Prostate gland (tissue), 2 donors: ENCODE data around the gene GIMAP7. TPM values are rescaled to one million over a fixed set of nuclear protein-coding genes. Genes with fewer than 3 reads are reported as not detected.

Experiments used
- DNase-seq: peaks from one replicate; pipeline ENCODE4 v3.0.0-alpha.2; 2019; ENCODE audit warnings: low spot score
- H3K27ac ChIP-seq, 2 donors: fragments of 200-600 bp; sonication (generic); 2 replicates each; pipeline ENCODE4 v1.5.1; 2017 to 2019
- H3K27me3 ChIP-seq: fragments of 200-600 bp; sonication (generic); replicated peaks from 2 replicates; pipeline ENCODE4 v1.5.1; 2019; ENCODE audit not compliant: insufficient read depth
- H3K36me3 ChIP-seq, 2 donors: fragments of 200-600 bp; sonication (generic); 1 replicate in 1 of 2; 2 replicates in 1 of 2; pipeline versions ENCODE4 v1.5.1 to v1.8.1; 2017 to 2019
- H3K4me1 ChIP-seq: fragments of 200-600 bp; sonication (generic); replicated peaks from 2 replicates; pipeline ENCODE4 v1.5.1; 2019
- H3K4me3 ChIP-seq, 2 donors: fragments of 200-600 bp; sonication (generic); 2 replicates each; pipeline ENCODE4 v1.5.1; 2017 to 2019
- H3K9me3 ChIP-seq: fragments of 200-600 bp; sonication (generic); 2 replicates; pipeline ENCODE4 v1.5.1; 2017
- CTCF ChIP-seq, 4 experiments: fragments of 200-600 bp in 2 of 4; fragments of 450-650 bp in 2 of 4; sonication (generic) in 2 of 4; IDR thresholded peaks; 1 replicate in 3 of 4; 2 replicates in 1 of 4; pipeline ENCODE4 v1.5.1; 2016 to 2019; ENCODE audit warnings: antibody characterized with exemption in 4 of 4, mild to moderate bottlenecking in 2 of 4, moderate library complexity in 2 of 4
- POLR2A ChIP-seq: fragments of 450-650 bp; IDR thresholded peaks from one replicate; pipeline ENCODE4 v1.6.1; 2016; ENCODE audit warnings: antibody characterized with exemption, mild to moderate bottlenecking
- POLR2AphosphoS5 ChIP-seq: sonication (generic); formaldehyde crosslinking; IDR thresholded peaks from one replicate; pipeline ENCODE4 v1.6.1; 2017; ENCODE audit warnings: antibody characterized with exemption
- WGBS: methylation state at CpG from one replicate; pipeline ENCODE4 v1.1.5; 2018; 5-methylcytosine and 5-hydroxymethylcytosine counted together
- intact Hi-C: fragments of 100-400 bp; cut with DNase I; formaldehyde crosslinking; loops from one replicate; pipeline ENCODE4 v1.14.2; 2022
- total RNA-seq, 2 donors: library from RNA; depleted of rRNA; stranded (reverse); fragments of >200 nt; gene quantifications; one replicate each; pipeline ENCODE4 v1.1.0, GENCODE V29; 2016

GIMAP7 gene
- total RNA-seq, 2 donors from 2014 or later, result 6.9 to 9.0 TPM

- H3K4me1 ChIP-seq, result no peaks in the 10 kb centered on the region
- intact Hi-C loops, result no loop called here
- 18% methylated on average over 3 of the region's 3 CpGs for WGBS
- no peaks in the 10 kb centered on the region for H3K9me3 ChIP-seq
- no peak for DNase-seq
- no peak overlapping the region for H3K4me3 ChIP-seq
- TF ChIP-seq CTCF (IDR thresholded peaks at IDR 0.05) (no peak), POLR2A (no peak), POLR2AphosphoS5 (no peak)
- H3K27ac ChIP-seq, result no peak overlapping the region
- no peaks in the 10 kb centered on the region for H3K36me3 ChIP-seq
- no peaks in the 10 kb centered on the region for H3K27me3 ChIP-seq
Observed at GRCh38 chr7:150564566-150564965, 49.9 kb downstream of the GIMAP7 start.

GRCh38 chr7:150565239-150565638 lies 50.6 kb downstream of the GIMAP7 start:
- no peaks in the 10 kb centered on the region for H3K4me1 ChIP-seq

DNA sequence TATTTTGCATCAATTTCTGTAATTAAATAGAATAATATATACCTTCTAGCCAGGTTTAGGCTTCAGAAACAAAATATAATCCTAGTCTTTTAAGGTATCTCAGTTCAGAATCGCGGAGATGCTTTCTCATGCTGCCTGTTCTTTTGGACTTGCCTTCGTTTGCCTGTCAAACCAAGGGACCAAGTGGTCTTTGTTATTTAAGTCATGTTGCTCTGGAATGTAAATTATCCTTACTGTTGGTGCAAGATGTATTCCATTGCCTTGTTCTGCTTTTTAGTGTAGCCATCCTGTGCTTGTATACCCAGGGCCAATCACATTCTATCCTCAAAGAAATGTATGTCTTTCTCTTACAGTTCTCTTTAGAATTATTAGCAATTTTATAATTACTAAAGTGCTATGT lies 51.5 kb downstream of the GIMAP7 start:
- no peak for TF ChIP-seq POLR2AphosphoS5
- no peak for TF ChIP-seq POLR2A
- no peak for TF ChIP-seq CTCF (IDR thresholded peaks at IDR 0.05)
- Histone ChIP-seq H3K4me3 (no peak overlapping the region), H3K27me3 (no peaks in the 10 kb centered on the region), H3K36me3 (no peaks in the 10 kb centered on the region), H3K27ac (no peak overlapping the region), H3K4me1 (no peaks in the 10 kb centered on the region), H3K9me3 (no peaks in the 10 kb centered on the region)
- 81% methylated on average over 3 of the region's 3 CpGs for WGBS
- DNase-seq, result no peak
- intact Hi-C loops, result no loop called here

More at GRCh38 chr7:150565239-150565638, 50.6 kb downstream of the GIMAP7 start:
- H3K9me3 ChIP-seq, result no peaks in the 10 kb centered on the region
- intact Hi-C loops, result no loop called here
- H3K36me3 ChIP-seq, result no peaks in the 10 kb centered on the region
- no peak overlapping the region for H3K27ac ChIP-seq
- TF ChIP-seq CTCF (IDR thresholded peaks at IDR 0.05), result no peak
- TF ChIP-seq POLR2AphosphoS5, result no peak
- TF ChIP-seq POLR2A, result no peak
- no peak overlapping the region for H3K4me3 ChIP-seq
- H3K27me3 ChIP-seq, result no peaks in the 10 kb centered on the region
- WGBS, result 41% methylated on average over 7 of the region's 7 CpGs
- no peak for DNase-seq

DNA sequence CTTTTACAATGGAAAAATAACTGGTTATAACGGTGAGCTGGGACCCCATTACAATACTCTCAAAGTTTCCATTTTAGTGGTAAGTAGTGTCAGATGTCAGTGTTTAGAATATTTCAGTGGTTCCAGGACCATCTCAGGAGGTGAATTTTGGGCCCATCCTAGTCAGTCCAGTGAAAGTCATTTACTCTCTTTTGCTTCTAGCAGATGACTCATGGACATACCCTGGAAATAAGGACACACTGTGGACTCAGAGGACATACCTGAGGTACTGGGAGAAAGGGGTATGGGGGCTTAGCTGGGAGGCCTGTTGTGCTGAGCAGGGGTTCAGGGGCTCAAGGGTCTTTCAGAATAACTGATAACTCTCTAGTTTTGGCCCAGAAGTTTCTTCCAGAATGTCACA lies 51.9 kb downstream of the GIMAP7 start:
- DNase-seq, result no peak
- no peak overlapping the region for H3K4me3 ChIP-seq
- TF ChIP-seq POLR2AphosphoS5 (no peak), POLR2A (no peak)
- H3K4me1 ChIP-seq, result no peaks in the 10 kb centered on the region
- 83% methylated on average over 1 of the region's 1 CpG for WGBS
- H3K27me3 ChIP-seq, result no peaks in the 10 kb centered on the region
- H3K36me3 ChIP-seq, result no peaks in the 10 kb centered on the region
- H3K27ac ChIP-seq, result no peak overlapping the region
- intact Hi-C loops, result no loop called here
- H3K9me3 ChIP-seq, result no peaks in the 10 kb centered on the region

DNA sequence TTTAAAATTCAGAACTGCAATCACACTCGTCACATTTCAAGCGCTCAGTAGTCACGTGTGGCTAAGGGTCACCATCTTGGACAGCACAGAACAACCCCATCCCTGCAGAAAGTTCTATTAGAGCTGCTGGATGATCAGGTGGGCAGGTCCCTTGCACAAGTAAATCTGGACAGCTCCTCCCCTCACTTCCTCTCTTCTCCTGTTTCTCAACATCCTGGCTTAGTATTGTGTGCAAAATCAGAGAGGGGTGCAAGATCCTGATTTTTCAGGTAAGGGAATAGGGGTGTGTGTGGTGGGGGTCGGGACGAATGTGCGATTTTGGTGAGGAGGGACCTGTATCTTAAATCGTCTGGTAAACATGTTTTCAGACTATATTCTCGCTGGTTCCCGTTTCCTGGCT lies 52.5 kb downstream of the GIMAP7 start, which contains the start of gene GIMAP4:
GIMAP4 (plus strand) TSS at position 222 of the 400 bp plus-strand sequence. CDS start 2,512 bp downstream, outside the sequence.
- H3K27ac ChIP-seq, result no peak within 1 kb of the TSS
- no peaks in the 10 kb centered on the region for H3K27me3 ChIP-seq
- H3K36me3 ChIP-seq, result no peaks in the 10 kb centered on the region
- no peak for DNase-seq
- intact Hi-C loops, result no loop called here
- TF ChIP-seq POLR2A (no peak), POLR2AphosphoS5 (peak; percentile 37)
- H3K4me3 ChIP-seq, result peak within 1 kb of the TSS; percentile 13
- no peaks in the 10 kb centered on the region for H3K4me1 ChIP-seq
- no peaks in the 10 kb centered on the region for H3K9me3 ChIP-seq
- 72% methylated on average over 9 of the region's 9 CpGs for WGBS

DNA sequence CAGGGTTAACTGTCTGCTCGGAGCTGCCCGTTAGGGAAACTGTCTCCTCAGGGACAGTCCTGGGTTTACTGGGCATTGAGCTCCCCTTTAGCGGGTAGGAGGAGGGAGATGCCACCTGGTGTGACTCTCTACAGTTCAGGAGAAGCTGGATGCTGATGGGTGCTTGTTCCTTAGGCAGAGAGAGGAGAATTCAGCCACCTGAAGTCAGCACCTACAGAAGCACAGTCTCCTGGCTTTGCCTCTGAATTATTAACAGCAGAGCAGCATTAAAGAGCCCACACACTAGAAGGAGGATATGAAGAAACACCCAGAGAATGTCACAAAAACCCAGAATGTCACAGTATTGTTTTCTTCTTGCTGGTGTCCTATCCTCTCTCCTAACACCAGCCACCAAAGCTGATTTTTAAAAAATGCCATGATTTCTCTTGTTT lies 53.2 kb downstream of the GIMAP7 start:
- Histone ChIP-seq H3K27ac (no peak overlapping the region), H3K27me3 (no peaks in the 10 kb centered on the region), H3K4me1 (no peaks in the 10 kb centered on the region), H3K9me3 (no peaks in the 10 kb centered on the region), H3K4me3 (peak overlapping the region; percentile 13), H3K36me3 (no peaks in the 10 kb centered on the region)
- DNase-seq, result no peak
- 62% methylated on average over 3 of the region's 3 CpGs for WGBS
- intact Hi-C loops, result no loop called here
- TF ChIP-seq POLR2A (no peak), CTCF (IDR thresholded peaks at IDR 0.05) (no peak), POLR2AphosphoS5 (no peak)
